Thymus (tissue), 2 donors: ENCODE data around the gene PRAMEF15. TPM values are rescaled to one million over a fixed set of nuclear protein-coding genes. Genes with fewer than 3 reads are reported as not detected.

ENCODE experiments used
- polyA plus RNA-seq: library from polyadenylated mRNA; stranded (reverse); fragments of 200-250 nt; gene quantifications from one replicate; pipeline ENCODE4 v1.2.3, GENCODE V29; 2013
- total RNA-seq: library from RNA; stranded (reverse); fragments of 120-200 nt; gene quantifications from one replicate; pipeline ENCODE4 v1.2.4, GENCODE V29; 2013
- donor health status: healthy.

The PRAMEF15 gene
- total and polyA plus RNA-seq, 2 donors: 0.25 TPM; not detected in 1

Other genes with a start within 250 kb of the PRAMEF15 start
- gene PRAMEF25, start 244.8 kb upstream of the PRAMEF15 start, total RNA-seq: 0.14 TPM
- gene PRAMEF25, start 244.8 kb upstream of the PRAMEF15 start, polyA plus RNA-seq: 0.21 TPM
- not detected for gene HNRNPCL2, start 198.7 kb upstream of the PRAMEF15 start, total RNA-seq
- 0.14 TPM for gene HNRNPCL2, start 198.7 kb upstream of the PRAMEF15 start, polyA plus RNA-seq
- gene PRAMEF26, start 159.6 kb upstream of the PRAMEF15 start, total RNA-seq: not detected
- gene PRAMEF26, start 159.6 kb upstream of the PRAMEF15 start, polyA plus RNA-seq: not detected
- gene HNRNPCL4, start 149.9 kb upstream of the PRAMEF15 start, total RNA-seq: not detected
- gene HNRNPCL4, start 149.9 kb upstream of the PRAMEF15 start, polyA plus RNA-seq: 0.07 TPM
- 0.05 TPM for gene PRAMEF9, start 143.7 kb upstream of the PRAMEF15 start, total RNA-seq
- gene PRAMEF9, start 143.7 kb upstream of the PRAMEF15 start, polyA plus RNA-seq: 0.14 TPM
- 0.05 TPM for gene PRAMEF13, start 114.2 kb upstream of the PRAMEF15 start, total RNA-seq
- 0.14 TPM for gene PRAMEF13, start 114.2 kb upstream of the PRAMEF15 start, polyA plus RNA-seq
- gene PRAMEF18, start 89.4 kb upstream of the PRAMEF15 start, total RNA-seq: not detected
- gene PRAMEF18, start 89.4 kb upstream of the PRAMEF15 start, polyA plus RNA-seq: 0.07 TPM
- not detected for gene PRAMEF5, start 61.4 kb upstream of the PRAMEF15 start, total RNA-seq
- not detected for gene PRAMEF5, start 61.4 kb upstream of the PRAMEF15 start, polyA plus RNA-seq
- 0.09 TPM for gene PRAMEF8, start 30.4 kb upstream of the PRAMEF15 start, total RNA-seq
- gene PRAMEF8, start 30.4 kb upstream of the PRAMEF15 start, polyA plus RNA-seq: 0.23 TPM
- gene PRAMEF33, start 12.0 kb upstream of the PRAMEF15 start, total RNA-seq: 0.05 TPM
- not detected for gene PRAMEF33, start 12.0 kb upstream of the PRAMEF15 start, polyA plus RNA-seq
- gene PRAMEF14, start 31.6 kb downstream of the PRAMEF15 start, total RNA-seq: not detected
- gene PRAMEF14, start 31.6 kb downstream of the PRAMEF15 start, polyA plus RNA-seq: 0.16 TPM
- gene PRAMEF19, start 56.4 kb downstream of the PRAMEF15 start, total RNA-seq: 0.05 TPM
- gene PRAMEF19, start 56.4 kb downstream of the PRAMEF15 start, polyA plus RNA-seq: 0.07 TPM
- gene PRAMEF17, start 74.1 kb downstream of the PRAMEF15 start, total RNA-seq: not detected
- 0.05 TPM for gene PRAMEF17, start 74.1 kb downstream of the PRAMEF15 start, polyA plus RNA-seq
- 0.05 TPM for gene PRAMEF20, start 94.9 kb downstream of the PRAMEF15 start, total RNA-seq
- 0.05 TPM for gene PRAMEF20, start 94.9 kb downstream of the PRAMEF15 start, polyA plus RNA-seq
- 0.19 TPM for gene LRRC38, start 198.4 kb downstream of the PRAMEF15 start, total RNA-seq
- 4.3 TPM for gene LRRC38, start 198.4 kb downstream of the PRAMEF15 start, polyA plus RNA-seq